Right atrium auricular region (tissue), 2 donors: Measurements from ENCODE around the gene CARD19. TPM values are rescaled to one million over a fixed set of nuclear protein-coding genes. Genes with fewer than 3 reads are reported as not detected.
"Not testable (repeated sequence)": the region's sequence is repeated elsewhere in the genome, so short reads cannot be mapped to it uniquely, and the experiment has no call there.

Experiments
- DNase-seq: peaks from one replicate; pipeline ENCODE4 v3.0.0-alpha.2; 2019; ENCODE audit warnings: low spot score
- H3K27ac ChIP-seq, 2 donors: fragments of 200-600 bp; sonication (generic); 1 replicate in 1 of 2; 2 replicates in 1 of 2; pipeline ENCODE4 v1.5.1; 2016 to 2019
- H3K27me3 ChIP-seq, 2 donors: fragments of 200-600 bp; sonication (generic); one replicate each; pipeline versions ENCODE4 v1.5.1 to v1.6.0; 2017 to 2019
- H3K36me3 ChIP-seq: fragments of 200-600 bp; sonication (generic); one replicate; pipeline ENCODE4 v1.5.1; 2016
- H3K4me1 ChIP-seq, 2 donors: fragments of 200-600 bp; sonication (generic); one replicate each; pipeline versions ENCODE4 v1.5.1 to v1.6.0; 2017 to 2019
- H3K4me3 ChIP-seq, 2 donors: fragments of 200-600 bp; sonication (generic); 1 replicate in 1 of 2; 2 replicates in 1 of 2; pipeline ENCODE4 v1.5.1; 2017 to 2019; ENCODE audit warnings: mild to moderate bottlenecking in 1 of 2, moderate library complexity in 1 of 2
- H3K9me3 ChIP-seq, 2 donors: fragments of 200-600 bp; sonication (generic); one replicate each; pipeline ENCODE4 v1.5.1; 2019
- total RNA-seq, 2 donors: library from RNA; depleted of rRNA; stranded (reverse); fragments of >200 nt; gene quantifications; one replicate each; pipeline ENCODE4 v1.1.0, GENCODE V29; 2016
- TF ChIP-seq, protein P1 (sequence below), 2 donors: fragments of 200-600 bp; sonication (generic); IDR thresholded peaks; one replicate each; pipeline ENCODE4 v1.5.1; 2019; ENCODE audit warnings: antibody characterized with exemption in 2 of 2

The CARD19 gene
- total RNA-seq, 2 donors from 2014 or later: 21.2 to 46.8 TPM

GRCh38 chr9:93100276-93100636, 4.2 kb downstream of the CARD19 start:
- Histone ChIP-seq H3K4me1 (peaks cover 0 to 33% of the 10 kb centered on the region in 2 donors), H3K27me3 (no peaks in the 10 kb centered on the region), H3K4me3 (no peak overlapping the region), H3K9me3 (no peaks in the 10 kb centered on the region), H3K36me3 (no peaks in the 10 kb centered on the region), H3K27ac (no peak overlapping the region)
- no peak for DNase-seq
- TF ChIP-seq, protein P1, sequence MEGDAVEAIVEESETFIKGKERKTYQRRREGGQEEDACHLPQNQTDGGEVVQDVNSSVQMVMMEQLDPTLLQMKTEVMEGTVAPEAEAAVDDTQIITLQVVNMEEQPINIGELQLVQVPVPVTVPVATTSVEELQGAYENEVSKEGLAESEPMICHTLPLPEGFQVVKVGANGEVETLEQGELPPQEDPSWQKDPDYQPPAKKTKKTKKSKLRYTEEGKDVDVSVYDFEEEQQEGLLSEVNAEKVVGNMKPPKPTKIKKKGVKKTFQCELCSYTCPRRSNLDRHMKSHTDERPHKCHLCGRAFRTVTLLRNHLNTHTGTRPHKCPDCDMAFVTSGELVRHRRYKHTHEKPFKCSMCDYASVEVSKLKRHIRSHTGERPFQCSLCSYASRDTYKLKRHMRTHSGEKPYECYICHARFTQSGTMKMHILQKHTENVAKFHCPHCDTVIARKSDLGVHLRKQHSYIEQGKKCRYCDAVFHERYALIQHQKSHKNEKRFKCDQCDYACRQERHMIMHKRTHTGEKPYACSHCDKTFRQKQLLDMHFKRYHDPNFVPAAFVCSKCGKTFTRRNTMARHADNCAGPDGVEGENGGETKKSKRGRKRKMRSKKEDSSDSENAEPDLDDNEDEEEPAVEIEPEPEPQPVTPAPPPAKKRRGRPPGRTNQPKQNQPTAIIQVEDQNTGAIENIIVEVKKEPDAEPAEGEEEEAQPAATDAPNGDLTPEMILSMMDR (IDR thresholded peaks at IDR 0.05): no peak

- not testable (repeated sequence) for H3K27ac ChIP-seq, H3K9me3 ChIP-seq, DNase-seq, H3K4me3 ChIP-seq, H3K27me3 ChIP-seq, H3K36me3 ChIP-seq
- H3K4me1 ChIP-seq: peaks cover 0 to 33% of the 10 kb centered on the region in 2 donors
Observed at GRCh38 chr9:93101086-93101485, 5.1 kb downstream of the CARD19 start.

DNA sequence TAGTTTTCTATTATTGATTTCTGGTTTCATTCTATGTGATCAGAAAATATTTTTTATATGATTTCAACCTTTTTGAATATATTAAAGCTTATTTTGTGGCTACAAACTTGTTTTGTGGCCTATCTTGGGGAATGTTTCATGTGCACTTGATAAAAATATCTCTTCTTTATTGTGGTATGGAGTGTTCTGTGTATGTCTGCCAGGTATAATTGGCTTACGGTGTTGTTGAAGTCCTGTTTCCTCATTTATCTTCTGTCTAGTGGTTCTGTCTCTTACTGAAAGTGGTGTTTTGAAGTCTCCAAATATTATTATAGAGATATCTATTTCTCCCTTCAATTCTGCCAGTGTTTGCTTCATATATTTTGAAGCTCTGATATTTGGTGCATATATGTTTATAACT, 9.6 kb downstream of the CARD19 start:
- H3K4me3 ChIP-seq: no peak overlapping the region
- H3K27me3 ChIP-seq: no peaks in the 10 kb centered on the region
- no peaks in the 10 kb centered on the region for H3K9me3 ChIP-seq
- no peak for DNase-seq
- H3K4me1 ChIP-seq: peaks cover 0 to 10% of the 10 kb centered on the region in 2 donors
- peaks cover 15% of the 10 kb centered on the region for H3K36me3 ChIP-seq
- TF ChIP-seq, protein P1 (IDR thresholded peaks at IDR 0.05): no peak
- no peak overlapping the region for H3K27ac ChIP-seq

DNA sequence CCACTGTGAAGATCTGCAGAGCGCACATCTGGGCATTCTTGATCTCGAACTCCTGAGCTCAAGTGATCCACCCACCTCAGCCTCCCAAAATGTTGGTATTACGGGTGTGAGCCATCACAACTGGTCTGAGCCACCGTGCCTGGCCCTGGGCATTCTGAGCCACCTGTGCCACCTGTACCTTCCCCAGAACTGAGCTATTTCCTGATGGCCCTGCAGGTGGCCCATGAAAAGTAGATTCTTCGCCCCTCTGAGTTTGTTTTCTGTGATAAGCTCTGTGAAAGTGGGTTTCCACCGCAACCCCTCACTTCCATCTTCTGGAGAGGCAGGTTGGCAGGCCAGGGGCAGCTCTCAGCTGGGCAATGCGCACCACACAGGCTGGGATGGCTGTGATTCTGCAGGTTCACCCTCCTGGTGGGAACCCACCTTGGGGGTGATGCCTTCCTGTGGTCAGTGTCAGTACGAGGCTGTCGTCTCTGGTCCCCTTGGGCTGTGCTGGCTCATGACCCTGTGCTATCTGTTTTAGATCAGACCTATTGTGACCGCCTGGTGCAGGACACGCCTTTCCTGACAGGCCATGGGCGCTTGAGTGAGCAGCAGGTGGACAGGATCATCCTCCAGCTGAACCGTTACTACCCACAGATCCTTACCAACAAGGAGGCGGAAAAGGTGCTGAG, 11.3 kb downstream of the CARD19 start:
- H3K4me1 ChIP-seq: peaks cover 0 to 10% of the 10 kb centered on the region in 2 donors
- H3K27me3 ChIP-seq: no peaks in the 10 kb centered on the region
- no peak overlapping the region for H3K4me3 ChIP-seq
- H3K27ac ChIP-seq: no peak overlapping the region
- no peak for DNase-seq
- H3K9me3 ChIP-seq: no peaks in the 10 kb centered on the region
- peaks cover 25% of the 10 kb centered on the region for H3K36me3 ChIP-seq
- TF ChIP-seq, protein P1 (IDR thresholded peaks at IDR 0.05): no peak

GRCh38 chr9:93107825-93108161, 11.8 kb downstream of the CARD19 start:
- no peak overlapping the region for H3K27ac ChIP-seq
- no peak overlapping the region for H3K4me3 ChIP-seq
- no peaks in the 10 kb centered on the region for H3K27me3 ChIP-seq
- H3K4me1 ChIP-seq: peaks cover 0 to 10% of the 10 kb centered on the region in 2 donors
- H3K36me3 ChIP-seq: peaks cover 25% of the 10 kb centered on the region
- DNase-seq: no peak
- no peaks in the 10 kb centered on the region for H3K9me3 ChIP-seq
- TF ChIP-seq, protein P1 (IDR thresholded peaks at IDR 0.05): no peak

- H3K27ac ChIP-seq: no peak overlapping the region
- H3K4me3 ChIP-seq: no peak overlapping the region
- H3K36me3 ChIP-seq: peaks cover 30% of the 10 kb centered on the region
Observed at GRCh38 chr9:93108291-93109041, 12.4 kb downstream of the CARD19 start.

More at GRCh38 chr9:93108291-93109041, 12.4 kb downstream of the CARD19 start:
- Histone ChIP-seq H3K9me3 (no peaks in the 10 kb centered on the region), H3K27me3 (no peaks in the 10 kb centered on the region), H3K4me1 (peaks cover 0 to 10% of the 10 kb centered on the region in 2 donors)
- no peak for DNase-seq
- TF ChIP-seq, protein P1 (IDR thresholded peaks at IDR 0.05): no peak
